ENCODE measurements around the gene SMIM44.

DNA sequence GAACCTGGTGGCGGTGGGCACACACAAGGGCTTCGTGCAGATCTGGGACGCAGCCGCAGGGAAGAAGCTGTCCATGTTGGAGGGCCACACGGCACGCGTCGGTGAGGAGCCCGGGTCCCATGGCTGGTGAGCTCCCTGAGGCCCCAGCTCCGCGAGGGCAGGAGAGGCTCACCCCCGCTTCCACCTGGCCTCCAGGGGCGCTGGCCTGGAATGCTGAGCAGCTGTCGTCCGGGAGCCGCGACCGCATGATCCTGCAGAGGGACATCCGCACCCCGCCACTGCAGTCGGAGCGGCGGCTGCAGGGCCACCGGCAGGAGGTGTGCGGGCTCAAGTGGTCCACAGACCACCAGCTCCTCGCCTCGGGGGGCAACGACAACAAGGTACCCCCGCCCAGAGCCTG, 48.5 kb upstream of the SMIM44 start:
- no peak for TF ChIP-seq CTCF (IDR thresholded peaks at IDR 0.05)
- no peak for TF ChIP-seq POLR2A (IDR thresholded peaks at IDR 0.05)

Measured in thyroid gland (tissue), 4 donors.